Measurements from ENCODE around the gene FAM53A. TPM values are rescaled to one million over a fixed set of nuclear protein-coding genes. Genes with fewer than 3 reads are reported as not detected.
A peak's percentile ranks its signal among the peaks of the same experiment; 100 is the strongest.

The FAM53A gene
- total and polyA plus RNA-seq, 2 of the 13 experiments (the other 11 are each of a cell fraction or from before 2014, with no cell fraction given): 0.48 to 1.1 TPM

DNA sequence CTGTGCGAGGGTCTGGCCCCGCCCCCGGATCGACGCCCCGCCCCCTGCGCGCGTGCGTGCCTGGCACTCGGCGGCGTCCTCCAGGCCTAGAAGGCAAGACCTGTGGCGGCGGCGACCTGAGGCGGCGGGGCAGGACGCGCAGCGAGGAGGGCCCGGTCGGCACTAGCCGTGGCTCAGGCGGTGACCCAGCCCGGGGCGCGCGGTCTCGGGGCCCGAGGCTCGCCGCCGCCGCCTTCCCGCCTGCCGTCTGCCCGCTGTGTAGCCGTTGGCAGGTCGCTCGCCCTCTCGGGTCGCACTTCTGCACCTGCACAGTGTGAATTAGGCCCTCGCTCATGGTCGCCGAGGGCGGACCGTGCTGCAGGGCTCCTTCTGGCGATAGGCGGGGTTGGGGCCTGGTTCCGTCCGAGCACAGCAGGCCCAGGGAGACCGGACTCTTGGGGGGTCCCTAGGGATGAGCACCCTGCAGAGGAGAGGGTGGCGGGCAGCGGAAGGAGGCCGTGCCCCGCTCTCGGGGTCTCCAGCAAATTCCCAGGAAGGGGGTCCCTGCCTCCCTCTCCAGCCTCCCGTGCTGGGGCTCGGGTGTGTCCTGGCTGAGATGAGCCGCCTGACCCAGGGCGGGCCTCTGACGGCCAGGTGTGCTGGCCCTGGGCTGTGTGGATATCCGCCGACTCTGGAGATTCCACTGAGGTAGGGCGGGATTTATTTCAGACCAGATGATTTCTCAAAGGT is 557 bp upstream of the FAM53A start:
- H3K27ac ChIP-seq (ENCODE audit: extremely low read length, insufficient read depth, low read length): no peak overlapping the region
- ChIA-PET POLR2A (no interaction called here), CTCF (ENCODE audit: low intra/inter-chr PET ratio, low total read pairs) (no interaction called here)
- H3K79me2 ChIP-seq (ENCODE audit: insufficient read depth, low read length): no peaks in the 10 kb centered on the region
- intact Hi-C loops (cut with micrococcal nuclease; ENCODE audit: unreplicated experiment): no loop called here
- no TSS peak for BruUV-seq (replicated peaks)
- H3K4me3 ChIP-seq (replicated peaks in 1 of 3; ENCODE audit: insufficient read depth in 1 of 3, low read depth in 2 of 3, low read length in 3 of 3): no peak overlapping the region; a peak in 1 of 6 replicates
- DNase-seq (ENCODE audit: low spot score): no peak
- ATAC-seq: peak; percentile 36
- no peaks in the 10 kb centered on the region for H3K27me3 ChIP-seq (ENCODE audit: control insufficient read depth in 1 of 2, insufficient read depth in 2 of 2, low read length in 2 of 2)
- peaks cover 39% of the 10 kb centered on the region for H3K4me1 ChIP-seq (ENCODE audit: insufficient read depth, low read length)
- no peak for FAIRE-seq
- no peak overlapping the region for H2AFZ ChIP-seq (ENCODE audit: low read length)
- H3K4me2 ChIP-seq (ENCODE audit: low read depth, low read length): peak overlapping the region; percentile 20; the same call in 1 of the 2 replicates
- no peaks in the 10 kb centered on the region for H4K20me1 ChIP-seq (ENCODE audit: insufficient read depth, low read length)
- WGBS (ENCODE audit: low lambda C conversion rate): 89% methylated on average over 7 of the region's 66 CpGs
- H3K36me3 ChIP-seq (replicated peaks in 1 of 2; ENCODE audit: control insufficient read depth in 1 of 2, insufficient read depth in 2 of 2, low read length in 2 of 2): no peaks in the 10 kb centered on the region
- H3K9ac ChIP-seq (ENCODE audit: insufficient read depth, low read depth, low read length): no peak overlapping the region
- in situ Hi-C loops (cut with HindIII; ENCODE audit: extremely low pct_ligation_motif_present, low pct_unique_long_range_greater_than_20kb): no loop called here
- H3K9me3 ChIP-seq (ENCODE audit: low read length): no peaks in the 10 kb centered on the region
- TF ChIP-seq, protein P1, sequence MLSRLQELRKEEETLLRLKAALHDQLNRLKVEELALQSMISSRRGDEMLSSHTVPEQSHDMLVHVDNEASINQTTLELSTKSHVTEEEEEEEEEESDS (CRISPR knock-in tag; IDR thresholded peaks at IDR 0.05; ENCODE audit: borderline replicate concordance): no peak
- TF ChIP-seq AGO2 (optimal IDR thresholded peaks at IDR 0.05; ENCODE audit: low read depth, low read length) (no peak), ZNF383 (CRISPR knock-in tag; IDR thresholded peaks at IDR 0.05; ENCODE audit: borderline replicate concordance) (no peak), ATF7-NPFF (CRISPR knock-in tag; IDR thresholded peaks at IDR 0.05; ENCODE audit: low read depth) (0 out of 2 replicates have a peak, but pooled peaks have one; percentile 36), CENPT (CRISPR knock-in tag; IDR thresholded peaks at IDR 0.05; ENCODE audit: low read depth) (0 out of 2 replicates have a peak, but pooled peaks have one; percentile 3), ZBTB38 (CRISPR knock-in tag; IDR thresholded peaks at IDR 0.05) (peak; percentile 89), SYNCRIP (IDR thresholded peaks at IDR 0.05; ENCODE audit: insufficient read depth, low read depth, low read length) (no peak), YY1 (IDR thresholded peaks at IDR 0.05; ENCODE audit: insufficient read depth, insufficient replicate concordance, low read depth, low read length) (no peak), TEAD3 (CRISPR knock-in tag; optimal IDR thresholded peaks at IDR 0.05; ENCODE audit: borderline replicate concordance) (no peak), RBFOX2 (IDR thresholded peaks at IDR 0.05; ENCODE audit: low read depth, low read length) (0 out of 2 replicates have a peak, but pooled peaks have one; percentile 47), SP1 (IDR thresholded peaks at IDR 0.05) (no peak), SP1 (CRISPR knock-in tag; IDR thresholded peaks at IDR 0.05) (peak; percentile 50), AGO1 (IDR thresholded peaks at IDR 0.05; ENCODE audit: low read depth, low read length, poor library complexity, severe bottlenecking) (peak; percentile 14), ZNF33B (CRISPR knock-in tag; IDR thresholded peaks at IDR 0.05) (no peak), IRX3 (CRISPR knock-in tag; IDR thresholded peaks at IDR 0.05; ENCODE audit: borderline replicate concordance, low read depth) (no peak), PAX8 (CRISPR knock-in tag; IDR thresholded peaks at IDR 0.05; ENCODE audit: borderline replicate concordance) (0 out of 2 replicates have a peak, but pooled peaks have one; percentile 31), POLR2A (IDR thresholded peaks at IDR 0.05; ENCODE audit: insufficient read depth in 1 of 2, low read depth in 2 of 2, low read length in 2 of 2) (peak in 1 of 2 experiments; percentile 34; a peak in 1 of 4 replicates)
- TF ChIP-seq, protein P2, sequence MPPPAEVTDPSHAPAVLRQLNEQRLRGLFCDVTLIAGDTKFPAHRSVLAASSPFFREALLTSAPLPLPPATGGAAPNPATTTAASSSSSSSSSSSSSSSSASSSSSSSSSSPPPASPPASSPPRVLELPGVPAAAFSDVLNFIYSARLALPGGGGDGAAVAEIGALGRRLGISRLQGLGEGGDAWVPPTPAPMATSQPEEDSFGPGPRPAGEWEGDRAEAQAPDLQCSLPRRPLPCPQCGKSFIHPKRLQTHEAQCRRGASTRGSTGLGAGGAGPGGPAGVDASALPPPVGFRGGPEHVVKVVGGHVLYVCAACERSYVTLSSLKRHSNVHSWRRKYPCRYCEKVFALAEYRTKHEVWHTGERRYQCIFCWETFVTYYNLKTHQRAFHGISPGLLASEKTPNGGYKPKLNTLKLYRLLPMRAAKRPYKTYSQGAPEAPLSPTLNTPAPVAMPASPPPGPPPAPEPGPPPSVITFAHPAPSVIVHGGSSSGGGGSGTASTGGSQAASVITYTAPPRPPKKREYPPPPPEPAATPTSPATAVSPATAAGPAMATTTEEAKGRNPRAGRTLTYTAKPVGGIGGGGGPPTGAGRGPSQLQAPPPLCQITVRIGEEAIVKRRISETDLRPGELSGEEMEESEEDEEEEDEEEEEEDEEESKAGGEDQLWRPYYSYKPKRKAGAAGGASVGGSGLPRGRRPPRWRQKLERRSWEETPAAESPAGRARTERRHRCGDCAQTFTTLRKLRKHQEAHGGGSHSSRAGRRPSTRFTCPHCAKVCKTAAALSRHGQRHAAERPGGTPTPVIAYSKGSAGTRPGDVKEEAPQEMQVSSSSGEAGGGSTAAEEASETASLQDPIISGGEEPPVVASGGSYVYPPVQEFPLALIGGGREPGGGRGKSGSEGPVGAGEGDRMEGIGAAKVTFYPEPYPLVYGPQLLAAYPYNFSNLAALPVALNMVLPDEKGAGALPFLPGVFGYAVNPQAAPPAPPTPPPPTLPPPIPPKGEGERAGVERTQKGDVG (CRISPR knock-in tag; IDR thresholded peaks at IDR 0.05; ENCODE audit: borderline replicate concordance): peak; percentile 49; the same call in 1 of the 2 replicates
- TF ChIP-seq, protein P3, sequence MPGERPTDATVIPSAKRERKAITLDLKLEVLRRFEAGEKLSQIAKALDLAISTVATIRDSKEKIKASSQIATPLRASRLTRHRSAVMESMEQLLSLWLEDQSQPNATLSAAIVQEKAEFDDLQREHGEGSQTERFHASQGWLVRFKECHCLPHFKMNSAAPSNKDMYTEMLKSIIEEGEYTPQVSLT (CRISPR knock-in tag; IDR thresholded peaks at IDR 0.05; ENCODE audit: borderline replicate concordance, low read depth): no peak
- TF ChIP-seq, protein P4, sequence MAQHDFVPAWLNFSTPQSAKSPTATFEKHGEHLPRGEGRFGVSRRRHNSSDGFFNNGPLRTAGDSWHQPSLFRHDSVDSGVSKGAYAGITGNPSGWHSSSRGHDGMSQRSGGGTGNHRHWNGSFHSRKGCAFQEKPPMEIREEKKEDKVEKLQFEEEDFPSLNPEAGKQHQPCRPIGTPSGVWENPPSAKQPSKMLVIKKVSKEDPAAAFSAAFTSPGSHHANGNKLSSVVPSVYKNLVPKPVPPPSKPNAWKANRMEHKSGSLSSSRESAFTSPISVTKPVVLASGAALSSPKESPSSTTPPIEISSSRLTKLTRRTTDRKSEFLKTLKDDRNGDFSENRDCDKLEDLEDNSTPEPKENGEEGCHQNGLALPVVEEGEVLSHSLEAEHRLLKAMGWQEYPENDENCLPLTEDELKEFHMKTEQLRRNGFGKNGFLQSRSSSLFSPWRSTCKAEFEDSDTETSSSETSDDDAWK (CRISPR knock-in tag; IDR thresholded peaks at IDR 0.05): no peak

Measured in HepG2 (cell line).